Measurements from ENCODE around the gene NKAP. TPM values are rescaled to one million over a fixed set of nuclear protein-coding genes. Genes with fewer than 3 reads are reported as not detected.
"Not testable (repeated sequence)": the region's sequence is repeated elsewhere in the genome, so short reads cannot be mapped to it uniquely, and the experiment has no call there.

The NKAP gene
- total and polyA plus RNA-seq, 11 donors: 2.9 to 7.8 (median 5.9) TPM

DNA sequence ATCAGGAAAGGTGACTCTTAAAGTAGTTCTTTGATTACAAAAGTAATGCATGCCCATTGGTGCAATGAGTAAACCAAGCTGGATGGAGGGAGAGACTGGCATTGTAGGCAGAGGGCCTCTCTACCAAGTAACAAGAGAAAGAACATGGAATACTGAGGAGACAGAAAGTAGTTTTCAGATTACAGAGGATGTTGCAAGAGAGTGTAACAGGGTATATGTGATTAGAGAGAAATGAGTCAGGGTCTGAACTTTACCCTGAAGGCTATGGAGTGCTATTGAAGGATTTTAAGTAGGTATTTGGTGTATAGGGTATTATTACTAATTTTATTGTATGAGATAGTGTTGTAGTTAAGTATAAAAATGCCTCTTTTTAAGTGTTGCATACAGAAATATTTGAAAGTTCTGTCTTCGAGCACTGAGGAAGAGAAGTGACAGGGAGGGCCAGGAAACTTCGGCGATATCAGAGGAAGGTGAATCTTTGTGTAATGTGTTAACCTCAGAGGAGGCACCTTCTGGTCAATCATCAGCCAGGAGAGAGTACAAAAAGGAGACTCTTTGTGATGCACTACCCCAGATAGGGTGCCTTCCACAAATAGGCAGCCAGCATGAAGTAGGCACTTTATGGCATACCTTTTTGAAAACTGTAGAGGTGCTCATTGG, 8.2 kb downstream of the NKAP start:
- ATAC-seq (no peak), DNase-seq (no peak)
- no peaks in the 10 kb centered on the region for H3K4me1 ChIP-seq
- H3K27me3 ChIP-seq: no peaks in the 10 kb centered on the region
- H3K4me3 ChIP-seq: no peak overlapping the region
- H3K36me3 ChIP-seq: peaks cover 0 to 84% (median 46%) of the 10 kb centered on the region in 9 donors
- intact Hi-C loops (cut with DNase I): no loop called here
- TF ChIP-seq, protein P1, sequence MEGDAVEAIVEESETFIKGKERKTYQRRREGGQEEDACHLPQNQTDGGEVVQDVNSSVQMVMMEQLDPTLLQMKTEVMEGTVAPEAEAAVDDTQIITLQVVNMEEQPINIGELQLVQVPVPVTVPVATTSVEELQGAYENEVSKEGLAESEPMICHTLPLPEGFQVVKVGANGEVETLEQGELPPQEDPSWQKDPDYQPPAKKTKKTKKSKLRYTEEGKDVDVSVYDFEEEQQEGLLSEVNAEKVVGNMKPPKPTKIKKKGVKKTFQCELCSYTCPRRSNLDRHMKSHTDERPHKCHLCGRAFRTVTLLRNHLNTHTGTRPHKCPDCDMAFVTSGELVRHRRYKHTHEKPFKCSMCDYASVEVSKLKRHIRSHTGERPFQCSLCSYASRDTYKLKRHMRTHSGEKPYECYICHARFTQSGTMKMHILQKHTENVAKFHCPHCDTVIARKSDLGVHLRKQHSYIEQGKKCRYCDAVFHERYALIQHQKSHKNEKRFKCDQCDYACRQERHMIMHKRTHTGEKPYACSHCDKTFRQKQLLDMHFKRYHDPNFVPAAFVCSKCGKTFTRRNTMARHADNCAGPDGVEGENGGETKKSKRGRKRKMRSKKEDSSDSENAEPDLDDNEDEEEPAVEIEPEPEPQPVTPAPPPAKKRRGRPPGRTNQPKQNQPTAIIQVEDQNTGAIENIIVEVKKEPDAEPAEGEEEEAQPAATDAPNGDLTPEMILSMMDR (IDR thresholded peaks at IDR 0.05): no peak
- TF ChIP-seq POLR2A (IDR thresholded peaks at IDR 0.05): no peak
- 88 to 97% (median 93%) methylated on average over 3 of the region's 3 CpGs for WGBS, 4 donors
- no peak overlapping the region for H3K27ac ChIP-seq
- H3K9me3 ChIP-seq: no peaks in the 10 kb centered on the region

DNA sequence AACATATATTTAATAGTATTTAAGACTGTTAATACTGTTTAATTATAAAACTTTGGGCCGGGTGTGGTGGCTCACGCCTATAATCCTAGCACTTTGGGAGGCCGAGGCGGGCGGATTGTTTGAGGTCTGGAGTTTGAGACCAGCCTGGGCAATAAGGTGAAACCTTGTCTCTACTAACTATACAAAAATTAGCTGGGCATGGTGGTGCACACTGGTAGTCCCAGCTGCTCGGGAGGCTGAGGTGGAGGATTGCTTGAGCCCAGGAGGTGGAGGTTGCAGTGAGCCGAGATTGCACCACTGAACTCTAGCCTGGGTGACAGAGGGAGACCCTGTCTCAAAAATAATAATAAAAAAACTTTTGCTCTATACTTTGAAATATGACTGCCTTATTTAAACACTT, 21.2 kb downstream of the NKAP start:
- H3K4me1 ChIP-seq; H3K4me3 ChIP-seq; H3K9me3 ChIP-seq; ATAC-seq; H3K27me3 ChIP-seq; DNase-seq; intact Hi-C loops (cut with DNase I); H3K27ac ChIP-seq: not testable (repeated sequence)
- 89 to 98% (median 93%) methylated on average over 7 of the region's 7 CpGs for WGBS, 4 donors
- peaks cover 0 to 33% (median 18%) of the 10 kb centered on the region in 9 donors for H3K36me3 ChIP-seq

DNA sequence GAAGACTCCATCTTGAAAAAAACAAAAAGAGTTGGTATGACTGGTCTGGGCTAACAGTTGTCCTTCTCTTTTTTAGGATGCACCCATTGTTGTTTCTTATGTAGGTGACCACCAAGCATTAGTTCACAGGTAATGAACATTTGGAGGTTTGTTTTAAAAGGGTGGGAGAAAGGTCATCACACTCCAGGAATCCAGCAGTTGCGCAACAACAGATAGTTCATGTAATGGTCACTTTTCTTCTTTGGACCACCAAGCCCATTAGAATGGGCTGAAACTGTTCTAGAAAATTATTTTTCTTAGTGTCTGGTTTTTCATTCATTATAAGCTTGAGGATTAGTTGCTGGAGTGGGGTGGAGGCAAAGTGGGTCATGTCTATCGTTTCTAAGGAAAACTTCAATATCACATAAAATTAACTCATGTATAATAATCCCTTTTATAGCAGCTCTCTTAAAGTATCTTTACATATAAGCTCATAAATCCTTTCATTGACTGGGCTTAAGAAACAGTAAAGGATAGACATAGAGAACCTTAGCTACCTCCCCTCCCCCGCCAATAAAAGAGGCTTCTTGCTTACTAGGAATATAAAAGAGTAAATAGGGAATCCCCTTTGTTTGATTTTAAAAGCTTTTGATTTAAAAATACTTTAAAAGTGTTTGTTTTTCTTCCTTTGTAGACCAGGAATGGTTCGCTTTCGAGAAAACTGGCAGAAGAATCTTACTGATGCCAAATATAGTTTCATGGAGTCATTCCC, 23.5 kb downstream of the NKAP start:
- 72 to 88% (median 82%) methylated on average over 5 of the region's 5 CpGs for WGBS, 4 donors
- DNase-seq: no peak
- H3K4me1 ChIP-seq: no peaks in the 10 kb centered on the region
- no peak overlapping the region for H3K27ac ChIP-seq
- H3K36me3 ChIP-seq: peaks cover 0 to 18% (median 8%) of the 10 kb centered on the region in 9 donors
- no peak overlapping the region for H3K4me3 ChIP-seq
- no peaks in the 10 kb centered on the region for H3K9me3 ChIP-seq
- no peak for TF ChIP-seq POLR2A (IDR thresholded peaks at IDR 0.05)
- TF ChIP-seq, protein P1 (IDR thresholded peaks at IDR 0.05): no peak
- no peak for ATAC-seq
- intact Hi-C loops (cut with DNase I): no loop called here
- H3K27me3 ChIP-seq: no peaks in the 10 kb centered on the region

DNA sequence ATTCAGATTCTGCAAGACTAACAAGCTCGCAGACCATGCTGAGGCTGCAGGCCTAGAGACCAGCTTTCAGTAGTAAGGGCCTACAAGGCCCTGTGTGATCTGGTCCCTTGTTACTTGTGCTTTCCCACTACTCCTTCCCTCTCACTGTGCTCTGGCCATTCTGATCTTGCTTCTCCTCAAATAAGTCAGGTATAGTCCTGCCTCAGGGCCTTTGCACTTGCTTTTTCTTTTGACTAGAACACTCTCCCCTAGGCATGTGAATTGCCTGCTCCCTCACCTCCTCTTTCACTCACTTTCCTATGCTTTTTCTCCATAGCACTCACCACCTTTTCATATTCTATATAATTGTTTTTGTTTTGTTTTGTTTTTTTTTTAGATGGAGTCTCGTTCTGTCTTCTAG, 25.7 kb downstream of the NKAP start:
- Histone ChIP-seq H3K36me3 (no peaks in the 10 kb centered on the region), H3K4me1 (no peaks in the 10 kb centered on the region), H3K27me3 (no peaks in the 10 kb centered on the region), H3K4me3 (no peak overlapping the region), H3K9me3 (no peaks in the 10 kb centered on the region), H3K27ac (no peak overlapping the region)
- WGBS, 4 donors: 76 to 98% (median 89%) methylated on average over 2 of the region's 2 CpGs
- intact Hi-C loops (cut with DNase I): no loop called here
- ATAC-seq: no peak
- TF ChIP-seq, protein P1 (IDR thresholded peaks at IDR 0.05): no peak
- no peak for TF ChIP-seq POLR2A (IDR thresholded peaks at IDR 0.05)
- no peak for DNase-seq
